Measurements from ENCODE around the gene NR2C2.
A peak's percentile ranks its signal among the peaks of the same experiment; 100 is the strongest.
"Not testable (repeated sequence)": the region's sequence is repeated elsewhere in the genome, so short reads cannot be mapped to it uniquely, and the experiment has no call there.

The NR2C2 gene

GRCh38 chr3:14948609-14949038, 1.2 kb downstream of the NR2C2 start:
- no peak for DNase-seq
- intact Hi-C loops (cut with DNase I): loop anchor here (5.0 kb wide), 1 partner anchor 149 kb away; the partner anchor contains the start of gene RBSN

DNA sequence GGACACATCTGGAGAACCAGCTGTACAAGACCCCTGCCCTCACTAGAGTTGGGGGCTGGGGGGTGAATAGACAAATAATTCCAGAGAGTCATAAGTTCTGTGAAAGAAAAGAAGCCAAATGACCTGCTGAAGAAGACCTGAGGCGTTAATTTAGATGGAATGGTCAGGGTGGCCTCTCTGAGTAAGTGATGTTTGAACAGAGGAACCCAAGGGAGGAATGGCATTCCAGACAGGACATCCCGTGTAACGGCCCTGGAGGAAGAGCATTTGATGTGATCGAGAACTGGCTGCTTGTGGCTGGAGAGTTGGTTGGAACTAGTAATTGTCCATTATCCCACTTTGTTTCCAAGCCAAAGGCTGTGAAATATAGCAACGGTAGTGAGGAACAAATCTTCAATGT, 1.7 kb downstream of the NR2C2 start:
- DNase-seq: peak in 1 of 10 donors; percentile 41
- intact Hi-C loops (cut with DNase I): loop anchor here (5.0 kb wide), 1 partner anchor 148 kb away; the partner anchor contains the start of gene RBSN

- DNase-seq: no peak
- intact Hi-C loops (cut with DNase I): loop anchor here (10.0 kb wide), 1 partner anchor 95 kb away; no protein-coding TSS in a partner anchor
These were observed 2.9 kb downstream of the NR2C2 start for GRCh38 chr3:14950274-14950673.

DNA sequence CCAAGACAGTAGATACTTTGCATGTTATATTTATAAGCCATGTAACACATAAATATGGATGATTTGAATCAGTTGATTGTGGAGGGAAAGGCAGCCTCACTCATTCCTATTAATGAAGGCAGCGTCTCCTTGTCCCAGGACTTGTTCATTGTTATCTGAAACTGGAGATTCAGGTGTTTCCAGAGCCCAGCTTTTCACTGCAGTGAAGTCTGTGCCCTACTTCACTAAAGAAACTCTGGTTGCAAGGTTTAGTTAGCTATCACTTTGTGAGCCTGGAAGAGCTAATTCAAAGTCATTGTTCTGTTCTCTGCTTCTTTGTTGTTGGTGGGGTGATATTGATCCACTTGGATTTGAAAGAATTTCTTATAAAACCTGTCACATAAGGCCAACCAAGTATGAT, 9.8 kb downstream of the NR2C2 start:
- DNase-seq: no peak

GRCh38 chr3:14957925-14958324, 10.5 kb downstream of the NR2C2 start:
- no peak for DNase-seq
- intact Hi-C loops (cut with DNase I): loop anchor here (10.0 kb wide), 1 partner anchor 87 kb away; no protein-coding TSS in a partner anchor

More for the DNA sequence above, 9.8 kb downstream of the NR2C2 start:
- intact Hi-C loops (cut with DNase I): loop anchor here (10.0 kb wide), 1 partner anchor 88 kb away; no protein-coding TSS in a partner anchor

- no peak for DNase-seq
- intact Hi-C loops (cut with DNase I): loop anchor here (10.0 kb wide), 1 partner anchor 85 kb away; no protein-coding TSS in a partner anchor
These were observed 12.1 kb downstream of the NR2C2 start for GRCh38 chr3:14959359-14959943.

- intact Hi-C loops (cut with DNase I): no loop called here
- no peak for DNase-seq
These were observed 15.4 kb downstream of the NR2C2 start for GRCh38 chr3:14962762-14963161.

GRCh38 chr3:14967285-14967684, 19.9 kb downstream of the NR2C2 start:
- intact Hi-C loops (cut with DNase I): no loop called here
- DNase-seq: no peak

DNA sequence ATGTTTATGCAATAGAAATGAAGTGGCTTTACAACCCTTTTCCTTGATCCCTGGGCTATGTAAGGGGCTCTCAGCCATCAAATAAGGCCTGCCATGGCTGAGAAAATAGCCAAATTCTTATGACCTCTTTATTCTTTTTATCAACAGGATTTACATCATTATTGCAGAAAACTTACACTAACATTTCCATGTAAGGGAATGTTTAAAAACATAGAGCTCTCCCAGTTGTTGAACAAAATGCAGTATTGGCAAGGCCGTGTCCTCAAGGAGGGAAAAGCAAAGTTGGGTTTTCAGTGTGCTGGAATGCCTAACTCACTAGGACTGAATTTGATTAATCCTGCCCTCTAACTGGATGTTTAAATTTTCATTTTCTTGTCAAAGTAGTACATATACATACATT, 22.3 kb downstream of the NR2C2 start:
- DNase-seq: no peak
- intact Hi-C loops (cut with DNase I): no loop called here

GRCh38 chr3:14976317-14976716, 28.9 kb downstream of the NR2C2 start:
- no peak for DNase-seq

DNA sequence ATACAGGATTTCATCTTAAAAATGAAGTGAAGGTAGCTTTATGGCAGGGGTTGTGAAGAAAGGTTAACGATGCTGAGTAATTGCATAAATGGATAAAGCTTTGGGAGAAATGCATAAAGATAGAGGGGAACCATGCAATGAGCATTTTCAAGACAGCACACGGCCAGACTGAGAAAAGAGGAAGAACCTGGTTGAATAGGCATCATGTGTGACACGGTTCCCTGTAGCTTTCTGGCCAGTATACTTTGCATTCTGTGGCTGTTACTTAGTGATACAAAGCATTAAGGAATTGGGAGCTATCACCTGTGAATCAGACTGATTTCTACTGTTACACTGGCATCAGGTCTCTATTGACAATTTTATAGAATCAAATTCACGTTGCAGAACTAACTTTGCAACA, 33.3 kb downstream of the NR2C2 start:
- intact Hi-C loops (cut with DNase I): no loop called here
- DNase-seq: no peak

More at GRCh38 chr3:14976317-14976716, 28.9 kb downstream of the NR2C2 start:
- intact Hi-C loops (cut with DNase I): no loop called here

DNA sequence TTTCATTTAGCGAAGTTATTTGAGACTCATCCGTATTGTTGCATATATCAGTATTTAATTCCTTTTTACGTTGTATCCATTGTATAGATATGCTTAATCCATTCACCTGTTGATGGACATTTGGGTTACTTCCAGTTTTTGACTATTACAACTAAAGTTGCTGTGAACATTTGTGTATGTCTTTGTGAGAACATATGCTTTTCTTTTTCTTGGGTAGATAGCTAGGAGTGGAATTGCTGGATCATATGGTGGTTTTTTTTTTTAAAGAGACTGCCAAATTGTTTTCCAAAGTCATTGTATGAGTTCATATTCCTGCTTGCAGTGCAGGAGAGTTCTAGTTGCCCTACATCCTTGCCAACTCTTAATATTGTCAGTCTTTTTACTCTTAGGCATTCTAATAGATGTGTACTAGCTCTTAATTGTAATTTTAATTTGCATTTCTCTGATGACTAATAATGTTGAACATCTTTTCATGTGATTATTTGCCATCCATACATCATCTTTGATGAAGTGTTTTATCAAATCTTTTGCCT, 37.3 kb downstream of the NR2C2 start:
- intact Hi-C loops (cut with DNase I): no loop called here
- DNase-seq: no peak

DNA sequence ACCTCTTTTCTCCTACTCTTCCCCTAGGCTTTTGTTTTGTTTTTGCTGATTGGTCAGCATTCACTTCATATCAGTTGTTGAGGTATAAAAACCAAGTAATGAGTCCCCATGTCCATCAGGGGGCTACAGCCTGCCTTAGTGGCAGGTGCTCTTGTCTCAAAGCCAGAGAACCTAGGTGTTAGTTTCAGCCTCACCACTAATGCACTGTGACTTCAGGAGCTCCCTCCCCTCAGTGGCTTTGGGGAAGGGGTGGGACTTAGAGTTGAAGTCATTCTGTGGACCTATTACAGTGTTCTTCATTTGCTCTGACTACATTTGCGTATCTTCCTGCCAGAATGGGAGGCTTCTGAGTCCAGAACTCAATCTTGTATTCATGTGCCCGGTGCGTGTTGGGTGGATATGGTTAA, 41.6 kb downstream of the NR2C2 start:
- intact Hi-C loops (cut with DNase I): no loop called here

DNA sequence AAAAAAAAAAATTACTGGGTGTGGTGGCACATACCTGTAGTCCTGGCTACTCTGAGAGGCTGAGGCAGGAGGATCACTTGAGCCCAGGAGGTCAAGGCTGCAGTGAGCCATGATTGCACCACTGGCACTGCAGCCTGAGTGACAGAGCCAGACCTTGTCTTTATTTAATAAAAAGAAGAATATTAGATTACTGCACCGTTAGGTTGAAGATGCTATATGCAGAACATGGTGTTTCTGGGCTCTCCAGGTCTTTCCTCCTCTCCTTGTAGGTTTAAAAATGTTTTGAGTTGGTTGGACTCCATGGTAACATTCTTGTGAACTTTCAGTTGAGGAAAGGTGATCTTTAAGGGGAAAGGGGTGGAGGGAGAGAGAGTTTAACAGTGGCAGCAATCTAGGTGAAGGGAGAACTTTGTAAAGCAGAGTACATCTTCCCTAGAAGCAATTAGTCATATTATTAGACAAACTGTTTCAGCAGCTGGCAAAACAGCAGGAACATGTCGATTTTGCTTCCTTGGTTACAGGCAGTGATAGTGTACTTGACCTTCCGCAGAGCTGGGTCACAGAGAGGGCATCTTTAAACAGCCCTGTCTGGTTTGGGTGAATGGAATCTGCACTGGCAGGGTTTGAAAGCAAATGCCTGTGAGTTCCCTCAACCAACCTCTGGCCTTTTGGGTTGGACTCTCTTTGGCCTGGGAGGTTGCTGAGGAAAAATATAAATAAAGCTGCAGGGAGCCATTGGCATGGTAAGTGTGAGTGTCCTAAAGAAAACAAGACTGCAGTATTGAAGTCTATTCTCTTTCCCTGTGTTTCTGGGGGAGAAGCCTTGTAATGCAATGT, 42.8 kb downstream of the NR2C2 start:
- DNase-seq: no peak
- intact Hi-C loops (cut with DNase I): no loop called here

More for the DNA sequence above, 41.6 kb downstream of the NR2C2 start:
- DNase-seq: no peak

DNA sequence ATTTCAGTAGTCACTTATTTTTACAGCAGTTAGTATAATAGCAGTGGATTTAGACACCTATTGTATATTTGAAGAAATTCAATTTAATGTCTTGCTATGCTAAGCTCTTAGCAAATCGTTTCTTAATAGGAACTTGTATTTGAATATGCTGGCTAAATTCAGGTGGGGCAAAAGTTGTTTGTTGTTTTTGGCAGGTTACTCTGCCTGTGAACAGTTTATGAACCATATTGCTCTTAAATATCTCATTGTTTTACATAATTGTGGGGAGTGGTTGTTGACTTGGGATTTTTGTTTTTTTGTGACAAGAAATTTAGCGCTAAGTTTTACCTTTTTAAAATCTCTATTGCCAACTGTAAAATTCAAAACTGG, 43.4 kb downstream of the NR2C2 start:
- intact Hi-C loops (cut with DNase I): no loop called here

DNA sequence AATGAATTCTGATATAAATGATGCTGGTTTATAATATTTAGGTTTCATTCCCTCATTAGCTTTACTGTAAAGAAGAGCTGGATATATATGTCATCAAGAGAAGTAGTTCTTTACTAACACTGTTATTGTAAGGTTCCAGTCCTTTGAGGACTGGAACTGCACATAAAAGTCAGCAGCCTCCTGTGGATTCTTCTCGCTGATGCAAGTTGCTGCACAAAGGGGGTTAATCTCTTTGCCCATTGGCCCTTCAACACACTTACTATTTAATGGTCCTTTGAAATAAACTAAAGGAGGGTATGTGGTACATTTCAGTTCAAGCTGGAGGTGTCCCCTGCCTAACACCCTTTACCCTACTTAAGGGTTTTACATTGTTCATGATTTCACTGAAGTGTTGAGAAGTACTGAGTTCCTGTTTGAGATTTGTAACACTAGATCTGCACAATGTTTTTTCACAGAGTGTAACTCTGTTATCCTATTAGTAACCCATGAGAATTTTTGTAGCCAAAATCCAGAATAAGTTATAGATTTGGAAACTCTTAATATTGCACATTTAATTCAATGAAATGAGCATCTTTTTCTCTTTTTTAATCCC, 43.9 kb downstream of the NR2C2 start:
- intact Hi-C loops (cut with DNase I): no loop called here
- DNase-seq: no peak

More for the DNA sequence above, 43.4 kb downstream of the NR2C2 start:
- no peak for DNase-seq

GRCh38 chr3:14991818-14992612, 44.6 kb downstream of the NR2C2 start:
- intact Hi-C loops (cut with DNase I): no loop called here
- no peak for DNase-seq

DNA sequence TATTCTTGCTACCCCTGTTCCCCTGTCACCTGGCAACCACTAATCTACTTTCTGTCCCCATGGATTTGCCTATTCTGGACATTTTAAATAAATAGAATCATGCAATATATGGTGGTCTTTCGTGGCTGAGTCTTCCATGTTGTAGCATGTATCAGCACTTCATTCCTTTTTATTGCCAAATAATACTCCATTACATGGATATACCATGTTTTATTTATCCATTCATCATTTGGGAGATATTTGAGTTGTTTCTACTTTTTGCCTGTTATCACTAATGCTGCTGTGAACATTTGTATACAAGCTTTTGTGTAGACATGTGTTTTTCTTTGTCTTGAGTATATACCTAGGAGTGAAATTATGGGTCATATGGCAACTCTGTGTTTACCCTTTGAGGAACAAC, 50.6 kb downstream of the NR2C2 start:
- DNase-seq: no peak
- intact Hi-C loops (cut with DNase I): no loop called here

DNA sequence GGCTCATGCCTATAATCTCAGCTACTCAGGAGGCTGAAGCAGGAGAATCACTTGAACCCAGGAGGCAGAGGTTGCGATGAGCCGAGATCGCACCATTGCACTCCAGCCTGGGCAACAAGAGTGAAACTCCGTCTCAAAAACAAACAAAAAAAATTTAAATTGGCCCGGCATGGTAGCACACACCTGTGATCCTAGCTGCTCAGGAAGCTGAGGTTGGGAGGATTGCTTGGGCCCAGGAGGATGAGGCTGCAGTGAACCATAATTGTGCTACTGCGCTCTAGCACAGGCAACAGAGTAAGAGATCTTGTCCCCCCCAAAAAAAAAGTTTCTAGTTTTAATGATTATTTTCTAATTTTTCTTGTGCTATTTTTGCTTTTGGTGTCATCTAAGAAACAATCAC, 51.8 kb downstream of the NR2C2 start:
- intact Hi-C loops (cut with DNase I): not testable (repeated sequence)
- peak in 1 of 10 donors; percentile 13 for DNase-seq

DNA sequence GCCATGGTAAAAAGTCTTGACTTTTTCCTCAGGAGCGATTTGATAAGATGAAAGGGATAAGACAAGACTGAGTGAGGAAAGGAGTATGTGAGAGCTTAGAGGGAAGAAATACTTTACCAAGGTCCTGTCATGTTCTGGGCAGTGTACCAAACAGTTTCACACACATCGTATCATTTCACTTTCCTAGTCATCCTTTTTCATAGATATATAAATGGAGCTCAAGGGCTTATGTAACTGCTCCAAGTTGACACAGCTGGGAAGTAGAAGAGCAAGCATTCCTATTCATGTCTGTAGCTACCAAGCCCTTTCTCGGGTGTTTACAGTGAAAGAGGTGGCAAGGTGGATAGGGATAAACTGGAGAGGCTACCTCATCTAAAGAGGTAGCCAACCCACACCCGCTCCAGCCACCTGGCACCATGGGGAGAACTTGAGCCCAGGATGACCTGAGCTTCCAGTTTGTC, 60.3 kb downstream of the NR2C2 start:
- intact Hi-C loops (cut with DNase I): no loop called here
- DNase-seq: no peak
